Thyroid gland (tissue), 4 donors: ENCODE data around the gene NTMT2. TPM values are rescaled to one million over a fixed set of nuclear protein-coding genes. Genes with fewer than 3 reads are reported as not detected.
"Not testable (repeated sequence)": the region's sequence is repeated elsewhere in the genome, so short reads cannot be mapped to it uniquely, and the experiment has no call there.

Source experiments
- DNase-seq, 2 donors: peaks; one replicate each; pipeline ENCODE4 v3.0.0-alpha.2; 2019
- H3K27ac ChIP-seq, 3 donors: fragments of 200-600 bp; sonication (generic); 1 replicate in 2 of 3; 2 replicates in 1 of 3; pipeline ENCODE4 v1.5.1; 2016 to 2019; ENCODE audit warnings: mild to moderate bottlenecking in 1 of 3, moderate library complexity in 1 of 3
- H3K27me3 ChIP-seq: fragments of 200-600 bp; sonication (generic); one replicate; pipeline ENCODE4 v1.5.1; 2019
- H3K36me3 ChIP-seq, 2 donors: fragments of 200-600 bp; sonication (generic); one replicate each; pipeline ENCODE4 v1.5.1; 2016 to 2019
- H3K4me1 ChIP-seq, 2 donors: fragments of 200-600 bp; sonication (generic); one replicate each; pipeline ENCODE4 v1.5.1; 2017 to 2019
- H3K4me3 ChIP-seq, 3 donors: fragments of 200-600 bp; sonication (generic); replicated peaks in 1 of 3; 1 replicate in 2 of 3; 2 replicates in 1 of 3; pipeline ENCODE4 v1.5.1; 2016; ENCODE audit warnings: mild to moderate bottlenecking in 1 of 3
- H3K9me3 ChIP-seq: fragments of 200-600 bp; sonication (generic); one replicate; pipeline ENCODE4 v1.5.1; 2017
- POLR2A ChIP-seq, 2 donors: fragments of 450-650 bp; IDR thresholded peaks; one replicate each; pipeline ENCODE4 v1.6.1; 2017; ENCODE audit warnings: antibody characterized with exemption in 2 of 2, mild to moderate bottlenecking in 2 of 2, moderate library complexity in 1 of 2
- WGBS, 2 donors: methylation state at CpG; one replicate each; pipeline ENCODE4 v1.1.5; 2017; 5-methylcytosine and 5-hydroxymethylcytosine counted together
- intact Hi-C: fragments of 100-400 bp; cut with DNase I; formaldehyde crosslinking; loops from one replicate; pipeline ENCODE4 v1.15.1; 2023
- total RNA-seq, 4 donors: library from RNA; depleted of rRNA; stranded (reverse); fragments of >200 nt; gene quantifications; one replicate each; pipeline ENCODE4 v1.2.3, GENCODE V29; 2016
- TF ChIP-seq, protein P1 (sequence below), 6 experiments: fragments of 200-600 bp in 3 of 6; fragments of 450-650 bp in 3 of 6; sonication (generic) in 3 of 6; IDR thresholded peaks; one replicate each; pipeline ENCODE4 v1.5.1; 2016 to 2019; ENCODE audit warnings: antibody characterized with exemption in 6 of 6, mild to moderate bottlenecking in 2 of 6, inconsistent platforms in 1 of 6, moderate library complexity in 1 of 6

Gene NTMT2
- total RNA-seq, 4 donors from 2014 or later: not detected

GRCh38 chr1:170166518-170167180, 20.9 kb downstream of the NTMT2 start:
- intact Hi-C loops: no loop called here
- no peaks in the 10 kb centered on the region for H3K9me3 ChIP-seq
- H3K27me3 ChIP-seq: no peaks in the 10 kb centered on the region
- no peak for DNase-seq
- WGBS, 2 donors: 88 to 93% methylated on average over 3 to 7 of the region's 7 CpGs
- no peak overlapping the region for H3K4me3 ChIP-seq
- no peaks in the 10 kb centered on the region for H3K36me3 ChIP-seq
- H3K4me1 ChIP-seq: no peaks in the 10 kb centered on the region
- TF ChIP-seq POLR2A (IDR thresholded peaks at IDR 0.05): no peak
- TF ChIP-seq, protein P1, sequence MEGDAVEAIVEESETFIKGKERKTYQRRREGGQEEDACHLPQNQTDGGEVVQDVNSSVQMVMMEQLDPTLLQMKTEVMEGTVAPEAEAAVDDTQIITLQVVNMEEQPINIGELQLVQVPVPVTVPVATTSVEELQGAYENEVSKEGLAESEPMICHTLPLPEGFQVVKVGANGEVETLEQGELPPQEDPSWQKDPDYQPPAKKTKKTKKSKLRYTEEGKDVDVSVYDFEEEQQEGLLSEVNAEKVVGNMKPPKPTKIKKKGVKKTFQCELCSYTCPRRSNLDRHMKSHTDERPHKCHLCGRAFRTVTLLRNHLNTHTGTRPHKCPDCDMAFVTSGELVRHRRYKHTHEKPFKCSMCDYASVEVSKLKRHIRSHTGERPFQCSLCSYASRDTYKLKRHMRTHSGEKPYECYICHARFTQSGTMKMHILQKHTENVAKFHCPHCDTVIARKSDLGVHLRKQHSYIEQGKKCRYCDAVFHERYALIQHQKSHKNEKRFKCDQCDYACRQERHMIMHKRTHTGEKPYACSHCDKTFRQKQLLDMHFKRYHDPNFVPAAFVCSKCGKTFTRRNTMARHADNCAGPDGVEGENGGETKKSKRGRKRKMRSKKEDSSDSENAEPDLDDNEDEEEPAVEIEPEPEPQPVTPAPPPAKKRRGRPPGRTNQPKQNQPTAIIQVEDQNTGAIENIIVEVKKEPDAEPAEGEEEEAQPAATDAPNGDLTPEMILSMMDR (IDR thresholded peaks at IDR 0.05): no peak
- H3K27ac ChIP-seq: no peak overlapping the region

- no peaks in the 10 kb centered on the region for H3K4me1 ChIP-seq
- intact Hi-C loops: no loop called here
Observed at GRCh38 chr1:170168265-170168664, 22.5 kb downstream of the NTMT2 start.

DNA sequence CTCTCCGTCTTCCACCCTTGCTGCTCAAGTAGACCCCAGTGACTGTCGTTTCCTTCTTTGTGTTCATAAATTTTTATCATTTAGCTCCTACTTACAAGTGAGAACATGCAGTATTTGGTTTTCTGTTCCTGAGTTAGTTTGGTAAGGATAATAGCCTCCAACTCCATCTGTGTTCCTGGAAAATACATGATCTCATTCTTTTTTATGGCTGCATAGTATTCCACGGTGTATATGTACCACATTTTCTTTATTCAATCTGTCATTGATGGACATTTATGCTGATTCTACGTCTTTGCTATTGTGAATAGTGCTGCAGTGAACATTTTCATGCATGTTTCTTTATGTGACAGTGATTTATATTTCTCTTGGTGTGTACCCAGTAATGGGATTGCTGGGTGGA, 24.8 kb downstream of the NTMT2 start:
- WGBS, 2 donors: 83 to 85% methylated on average over 4 of the region's 4 CpGs
- DNase-seq, H3K4me1 ChIP-seq, H3K27ac ChIP-seq, H3K27me3 ChIP-seq, intact Hi-C loops, H3K9me3 ChIP-seq, H3K36me3 ChIP-seq, H3K4me3 ChIP-seq: not testable (repeated sequence)

More at GRCh38 chr1:170168265-170168664, 22.5 kb downstream of the NTMT2 start:
- TF ChIP-seq, protein P1 (IDR thresholded peaks at IDR 0.05): no peak
- TF ChIP-seq POLR2A (IDR thresholded peaks at IDR 0.05): no peak
- Histone ChIP-seq H3K27me3 (no peaks in the 10 kb centered on the region), H3K27ac (no peak overlapping the region), H3K36me3 (no peaks in the 10 kb centered on the region), H3K9me3 (no peaks in the 10 kb centered on the region), H3K4me3 (no peak overlapping the region)
- WGBS, 2 donors: 62 to 79% methylated on average over 1 of the region's 1 CpG
- no peak for DNase-seq

DNA sequence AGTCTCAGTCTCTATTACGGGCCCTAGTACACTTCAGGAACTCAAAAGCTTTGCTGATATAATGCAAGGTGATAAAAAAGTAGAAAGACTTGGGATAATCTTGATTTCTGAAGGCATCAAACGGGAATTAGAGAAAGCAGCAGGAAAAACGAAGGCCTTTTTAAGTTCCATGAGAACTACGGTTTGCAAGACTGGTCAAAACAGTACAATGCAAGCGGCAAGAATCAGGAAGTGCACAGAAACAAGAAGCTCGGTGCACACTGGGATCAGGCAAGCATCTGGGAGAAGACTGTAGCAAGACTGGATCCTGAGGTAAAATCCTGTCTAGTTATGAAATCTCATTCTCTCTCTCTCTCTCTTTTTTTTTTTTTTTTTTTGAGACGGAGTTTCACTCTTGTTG, 28.6 kb downstream of the NTMT2 start:
- DNase-seq: no peak

GRCh38 chr1:170175041-170175440, 29.3 kb downstream of the NTMT2 start:
- H3K4me1 ChIP-seq: no peaks in the 10 kb centered on the region
- H3K4me3 ChIP-seq: no peak overlapping the region
- no peak overlapping the region for H3K27ac ChIP-seq
- no peaks in the 10 kb centered on the region for H3K9me3 ChIP-seq
- no peaks in the 10 kb centered on the region for H3K27me3 ChIP-seq
- WGBS, 2 donors: 81 to 85% methylated on average over 5 of the region's 5 CpGs
- no peak for DNase-seq
- no peaks in the 10 kb centered on the region for H3K36me3 ChIP-seq
- intact Hi-C loops: no loop called here
- TF ChIP-seq POLR2A (IDR thresholded peaks at IDR 0.05): no peak
- TF ChIP-seq, protein P1 (IDR thresholded peaks at IDR 0.05): no peak

More for the DNA sequence above, 28.6 kb downstream of the NTMT2 start:
- Histone ChIP-seq H3K4me3 (no peak overlapping the region), H3K27ac (no peak overlapping the region), H3K4me1 (no peaks in the 10 kb centered on the region), H3K9me3 (no peaks in the 10 kb centered on the region), H3K27me3 (no peaks in the 10 kb centered on the region), H3K36me3 (no peaks in the 10 kb centered on the region)
- TF ChIP-seq, protein P1 (IDR thresholded peaks at IDR 0.05): no peak
- TF ChIP-seq POLR2A (IDR thresholded peaks at IDR 0.05): no peak
- intact Hi-C loops: no loop called here
- 86 to 90% methylated on average over 7 of the region's 7 CpGs for WGBS, 2 donors
